ENCODE measurements around the gene KRT86.

GRCh38 chr12:52295663-52296062 lies 21.2 kb downstream of the KRT86 start:
- TF ChIP-seq CTCF (IDR thresholded peaks at IDR 0.05; ENCODE audit: insufficient read depth, low read length, poor library complexity, severe bottlenecking) (no peak), EZH2phosphoT487 (conservative IDR thresholded peaks at IDR 0.05; ENCODE audit: low read length) (no peak)

All from SU-DHL-6 (cell line).